ENCODE results near the gene MS4A1.
"Not testable (repeated sequence)": the region's sequence is repeated elsewhere in the genome, so short reads cannot be mapped to it uniquely, and the experiment has no call there.

MS4A1 gene

DNA sequence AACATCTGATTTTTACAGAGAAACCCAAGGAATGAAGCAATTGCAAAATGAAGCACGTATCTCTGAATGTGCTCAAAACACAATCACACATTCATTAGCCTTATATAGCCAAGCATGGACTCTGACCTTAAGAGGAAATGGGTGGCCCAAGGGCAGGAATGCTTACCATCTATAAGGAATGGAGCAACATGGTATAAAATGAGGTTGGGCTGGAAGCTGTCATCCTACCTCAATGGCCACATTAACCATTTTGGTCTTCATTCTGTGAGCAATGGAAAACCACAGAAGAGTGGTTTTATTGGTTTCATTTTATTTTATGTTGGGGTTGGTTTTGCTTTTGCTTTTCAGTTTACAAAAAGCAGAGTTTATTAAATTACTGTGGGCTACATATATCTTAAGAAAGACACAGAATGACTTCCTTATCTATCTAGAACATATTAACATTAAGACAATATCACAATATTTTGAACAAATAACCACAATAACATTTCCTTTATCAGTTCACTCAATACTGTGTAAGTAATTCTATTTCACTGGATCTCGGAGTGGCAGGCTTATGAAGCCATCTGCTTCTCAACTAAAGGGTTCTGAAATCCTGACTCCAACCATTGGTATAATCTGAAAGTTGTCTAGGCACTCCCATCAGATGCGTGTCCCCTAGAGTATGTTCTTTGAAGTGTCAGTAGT is 48.7 kb downstream of the MS4A1 start:
- DNase-seq, result no peak

GRCh38 chr11:60509609-60510008 is 54.0 kb downstream of the MS4A1 start:
- not testable (repeated sequence) for DNase-seq

- not testable (repeated sequence) for DNase-seq
These were observed 54.6 kb downstream of the MS4A1 start for GRCh38 chr11:60510209-60510608.

DNA sequence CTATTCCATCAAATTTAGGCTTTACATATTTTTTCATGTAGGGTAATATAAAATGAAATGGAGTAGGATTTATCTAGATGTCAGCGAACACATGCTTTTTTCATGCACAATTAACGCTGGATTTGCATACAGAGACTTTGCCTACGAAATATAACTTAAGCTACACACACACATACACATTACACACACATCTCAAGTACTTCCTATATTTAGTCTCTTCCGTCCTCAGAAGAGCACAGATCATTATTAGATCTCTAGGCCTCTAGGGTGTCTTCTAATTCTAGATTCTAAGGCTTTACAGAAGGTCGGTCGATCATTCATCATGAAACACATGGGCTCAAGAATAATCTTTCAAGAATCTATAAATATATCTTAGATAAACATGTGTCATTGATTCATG is 55.7 kb downstream of the MS4A1 start:
- no peak for DNase-seq

GRCh38 chr11:60512651-60513225 is 57.1 kb downstream of the MS4A1 start:
- DNase-seq, result no peak

- no peak for DNase-seq
These were observed 58.1 kb downstream of the MS4A1 start for GRCh38 chr11:60513496-60514460.

GRCh38 chr11:60515144-60515855 is 59.7 kb downstream of the MS4A1 start, which contains the start of gene MS4A13:
Gene MS4A13 (plus strand): TSS chr11:60515392. CDS start chr11:60518084, 2,692 bp downstream.
- DNase-seq, result no peak
